Stimulated activated CD8-positive, alpha-beta memory T cell treated with anti-CD3 and anti-CD28 coated beads, Interleukin-4, amount 100 ng/mL, for 1 hour (primary cell): Measurements from ENCODE around the gene DIPK2B.

Source experiments
- DNase-seq, 2 donors: peaks; one replicate each; pipeline ENCODE4 v3.0.0-alpha.2; 2020; ENCODE audit warnings: low read depth in 2 of 2, low spot score in 1 of 2

The DIPK2B gene

GRCh38 chrX:45164021-45164621, 36.6 kb downstream of the DIPK2B start:
- DNase-seq: no peak

- no peak for DNase-seq
Observed at GRCh38 chrX:45157647-45158046, 43.0 kb downstream of the DIPK2B start.

GRCh38 chrX:45154462-45154861, 46.2 kb downstream of the DIPK2B start:
- no peak for DNase-seq

GRCh38 chrX:45154033-45154360, 46.7 kb downstream of the DIPK2B start:
- DNase-seq: no peak
